GM12891 (cell line): ENCODE results near the gene KLHL6.
"Not testable (repeated sequence)": the region's sequence is repeated elsewhere in the genome, so short reads cannot be mapped to it uniquely, and the experiment has no call there.

Source experiments
- DNase-seq: peaks from one replicate; pipeline ENCODE4 v3.0.0; 2011; ENCODE audit warnings: low spot score; ENCODE audit not compliant: insufficient read length
- FAIRE-seq: peaks from 2 replicates; lab custom pipeline; 2011; peaks lifted over from hg19 to GRCh38; lab: Jason Lieb, UNC
- PAX5 ChIP-seq: IDR thresholded peaks from 2 replicates; pipeline ENCODE4 v1.6.1; 2011; ENCODE audit warnings: low read length, moderate library complexity, mild to moderate bottlenecking; ENCODE audit not compliant: insufficient read depth, severe bottlenecking
- POLR2A ChIP-seq: IDR thresholded peaks from 2 replicates; pipeline ENCODE4 v1.6.1; 2011; ENCODE audit warnings: low read depth, low read length, control low read depth
- POLR2AphosphoS5 ChIP-seq: IDR thresholded peaks from 2 replicates; pipeline ENCODE4 v1.6.1; 2011; ENCODE audit warnings: low read depth, low read length, control low read depth
- POU2F2 ChIP-seq: IDR thresholded peaks from 2 replicates; pipeline ENCODE4 v1.6.1; 2011; ENCODE audit warnings: low read depth, mild to moderate bottlenecking, control low read depth, low read length, moderate library complexity
- SPI1 ChIP-seq: IDR thresholded peaks from 2 replicates; pipeline ENCODE4 v1.6.1; 2011; ENCODE audit warnings: low read depth, low read length, control low read depth
- TAF1 ChIP-seq: IDR thresholded peaks from 2 replicates; pipeline ENCODE4 v1.6.1; 2011; ENCODE audit warnings: low read depth, low read length, control low read depth

KLHL6 gene

DNA sequence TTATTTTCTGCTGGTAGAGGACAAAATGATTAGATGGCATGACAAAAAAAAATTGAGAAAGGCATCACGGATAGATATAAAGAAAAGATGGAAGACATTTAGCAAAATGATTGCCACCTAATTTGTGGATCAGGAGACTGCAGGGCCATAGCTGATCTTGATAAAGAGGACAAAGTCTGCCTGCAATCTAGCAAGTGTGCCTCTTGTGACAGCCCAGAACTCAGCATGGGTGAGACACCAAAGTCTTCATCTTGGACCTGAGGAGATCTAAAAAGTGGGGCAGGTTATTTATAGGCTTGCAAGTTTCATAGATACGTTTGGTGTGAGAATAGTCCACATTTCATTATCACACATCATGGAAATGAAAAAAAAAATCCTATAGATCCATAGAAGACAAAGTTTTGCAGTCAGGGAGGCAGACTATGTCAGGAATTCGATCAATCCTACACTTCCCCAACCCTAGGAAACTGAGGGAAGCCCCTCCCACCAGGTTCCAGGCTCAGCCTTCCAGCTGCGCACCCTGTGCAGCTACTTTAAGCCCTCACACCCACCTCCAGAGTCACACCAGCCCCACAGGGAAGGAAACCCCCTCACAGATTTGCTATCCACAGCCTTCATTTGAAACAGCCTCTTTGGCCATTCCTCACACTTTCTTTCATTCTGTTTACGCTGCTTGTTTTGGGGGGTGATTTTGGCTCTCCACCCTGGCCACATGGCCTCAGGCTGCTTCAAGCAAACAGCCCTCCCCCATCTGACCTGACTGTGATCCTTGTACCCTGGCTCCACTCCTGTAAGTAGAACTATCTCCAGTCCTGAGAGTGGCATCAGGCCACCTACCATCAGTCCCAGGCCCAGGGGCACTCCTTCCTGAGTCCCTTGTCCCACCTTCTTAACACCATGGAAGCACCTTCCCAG lies 28.1 kb upstream of the KLHL6 start:
- DNase-seq (no peak), FAIRE-seq (no peak)
- no peak for TF ChIP-seq POLR2AphosphoS5
- TF ChIP-seq SPI1, result no peak
- no peak for TF ChIP-seq PAX5
- no peak for TF ChIP-seq POLR2A
- TF ChIP-seq TAF1, result no peak
- TF ChIP-seq POU2F2, result no peak

DNA sequence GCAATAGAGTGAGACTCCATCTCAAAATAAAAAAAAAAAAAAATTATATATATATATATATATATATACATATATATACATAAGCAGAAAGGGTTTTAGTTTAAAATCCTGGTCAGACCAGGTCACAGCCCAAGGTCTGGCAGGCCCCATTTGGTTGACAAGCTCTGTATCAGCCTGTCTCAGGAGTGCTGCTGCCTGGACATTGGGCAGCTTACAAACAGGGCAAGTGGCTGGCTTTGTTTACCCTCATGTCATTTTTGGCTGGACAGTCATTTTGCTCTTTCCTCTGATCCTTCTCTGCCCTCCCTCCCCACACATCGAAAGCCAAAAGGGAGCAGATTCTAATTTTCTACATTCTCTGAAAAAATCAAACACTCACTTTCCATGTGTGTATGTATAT lies 26.7 kb upstream of the KLHL6 start:
- FAIRE-seq (no peak), DNase-seq (no peak)
- TF ChIP-seq POLR2AphosphoS5 (no peak), POLR2A (no peak), TAF1 (no peak), SPI1 (no peak), PAX5 (no peak), POU2F2 (no peak)

GRCh38 chr3:183581496-183582155 lies 26.1 kb upstream of the KLHL6 start:
- FAIRE-seq, result no peak
- TF ChIP-seq POU2F2 (no peak), POLR2A (no peak), TAF1 (no peak), PAX5 (no peak), SPI1 (no peak), POLR2AphosphoS5 (no peak)
- DNase-seq, result no peak

DNA sequence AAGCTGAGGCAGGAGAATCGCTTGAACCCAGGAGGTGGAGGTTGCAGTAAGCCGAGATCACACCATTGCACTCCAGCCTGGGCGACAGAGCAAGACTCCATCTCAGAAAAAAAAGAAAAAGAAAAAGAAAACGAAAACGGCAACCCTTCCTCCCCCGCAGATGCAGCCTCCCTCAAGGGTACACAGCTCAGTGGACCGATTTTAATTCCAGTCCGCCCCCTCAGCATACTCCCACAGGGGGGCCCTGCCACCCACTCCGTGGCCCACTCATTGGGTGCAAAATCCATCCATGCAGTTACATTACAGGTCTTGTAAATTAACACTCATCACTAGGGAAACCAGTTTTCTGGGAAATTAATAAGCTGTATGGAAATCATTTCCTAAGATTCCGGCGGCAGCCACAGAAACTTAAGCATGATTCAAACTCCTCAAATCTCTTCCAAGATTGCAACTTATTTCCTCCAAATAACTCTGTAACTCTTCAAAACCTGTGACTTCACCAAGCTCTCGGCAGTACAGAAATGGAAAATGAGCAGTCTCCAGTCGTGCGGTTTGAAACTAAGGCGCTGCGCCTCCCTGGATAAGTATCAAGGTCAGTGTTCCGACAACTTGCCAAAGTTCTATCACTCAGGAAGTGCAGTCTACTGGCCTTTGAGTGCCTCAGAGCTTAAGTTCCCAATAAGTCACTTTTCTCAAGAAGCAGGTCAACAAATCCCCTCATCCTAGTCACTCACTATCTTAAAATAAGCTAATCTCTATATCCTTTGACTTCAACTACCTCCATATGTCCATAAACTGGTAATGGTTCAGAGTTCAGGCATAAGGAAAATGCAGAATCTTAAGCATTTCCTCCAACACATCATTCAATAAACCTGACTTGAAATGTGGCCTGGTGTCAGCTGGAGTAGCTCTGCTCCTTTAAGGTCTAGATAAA lies 24.7 kb upstream of the KLHL6 start:
- TF ChIP-seq SPI1, result no peak
- no peak for TF ChIP-seq POLR2A
- TF ChIP-seq POLR2AphosphoS5, result no peak
- no peak for TF ChIP-seq POU2F2
- no peak for TF ChIP-seq PAX5
- no peak for TF ChIP-seq TAF1
- DNase-seq, result no peak
- FAIRE-seq, result no peak

GRCh38 chr3:183578179-183578578 lies 22.7 kb upstream of the KLHL6 start:
- TF ChIP-seq SPI1 (no peak), POLR2A (no peak), PAX5 (no peak), TAF1 (no peak), POLR2AphosphoS5 (no peak), POU2F2 (no peak)
- FAIRE-seq, result no peak
- no peak for DNase-seq

DNA sequence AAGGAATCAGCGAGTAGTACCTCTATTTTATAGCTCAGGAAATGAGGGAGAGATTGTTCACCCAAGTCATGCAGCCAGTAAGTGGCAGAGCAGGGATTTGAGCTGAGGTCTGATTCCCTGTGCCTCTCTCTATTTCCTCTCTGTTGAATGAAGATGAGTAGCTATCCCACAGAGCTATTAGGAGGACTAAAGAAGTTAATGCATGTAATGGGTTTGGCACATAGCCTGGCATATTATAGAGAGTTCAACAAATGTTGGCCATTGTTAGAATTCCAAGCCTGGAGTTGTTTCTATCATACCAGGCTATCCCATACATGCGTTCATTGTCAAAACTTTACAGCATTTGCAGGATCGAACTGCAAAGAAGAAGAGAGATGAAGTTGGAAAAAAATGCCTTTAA lies 21.8 kb upstream of the KLHL6 start:
- DNase-seq, result no peak

GRCh38 chr3:183576487-183577107 lies 21.1 kb upstream of the KLHL6 start:
- FAIRE-seq (no peak), DNase-seq (no peak)
- no peak for TF ChIP-seq POLR2A
- TF ChIP-seq PAX5, result no peak
- no peak for TF ChIP-seq SPI1
- TF ChIP-seq POLR2AphosphoS5, result no peak
- no peak for TF ChIP-seq POU2F2
- TF ChIP-seq TAF1, result no peak

More for the DNA sequence above, 21.8 kb upstream of the KLHL6 start:
- no peak for FAIRE-seq
- no peak for TF ChIP-seq POLR2AphosphoS5
- TF ChIP-seq SPI1, result no peak
- TF ChIP-seq TAF1, result no peak
- TF ChIP-seq PAX5, result no peak
- no peak for TF ChIP-seq POU2F2
- TF ChIP-seq POLR2A, result no peak

- FAIRE-seq (no peak), DNase-seq (no peak)
- no peak for TF ChIP-seq POLR2AphosphoS5
- no peak for TF ChIP-seq SPI1
- TF ChIP-seq POU2F2, result no peak
- TF ChIP-seq TAF1, result no peak
- TF ChIP-seq POLR2A, result no peak
- TF ChIP-seq PAX5, result no peak
Observed at GRCh38 chr3:183572935-183573334, 17.4 kb upstream of the KLHL6 start.

DNA sequence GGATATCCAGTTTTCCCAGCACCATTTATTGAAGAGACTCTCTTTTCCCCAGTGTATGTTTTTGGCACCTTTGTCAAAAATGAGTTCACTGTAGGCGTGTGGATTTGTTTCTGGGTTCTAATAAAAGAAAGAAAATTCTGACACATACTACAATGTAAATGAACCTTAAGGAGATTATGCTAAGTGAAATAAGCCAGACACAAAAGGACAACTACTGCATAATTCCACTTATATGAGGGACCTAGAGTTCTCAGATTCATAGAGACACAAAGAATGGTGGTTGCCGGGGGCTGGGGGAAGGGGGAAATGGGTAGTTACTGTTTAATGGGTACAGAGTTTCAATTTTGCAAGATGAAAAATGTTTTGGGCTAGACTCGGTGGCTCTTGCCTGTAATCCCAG lies 14.7 kb upstream of the KLHL6 start:
- not testable (repeated sequence) for DNase-seq, FAIRE-seq
